Stimulated activated CD4-positive, alpha-beta T cell treated with anti-CD3 and anti-CD28 coated beads, Interleukin-4, amount 100 ng/mL, for 1 hour (primary cell): ENCODE measurements around the gene C13orf46.
"Not testable (repeated sequence)": the region's sequence is repeated elsewhere in the genome, so short reads cannot be mapped to it uniquely, and the experiment has no call there.

Experiments
- DNase-seq: peaks from one replicate; pipeline ENCODE4 v3.0.0-alpha.2; 2020

C13orf46 gene

GRCh38 chr13:113973218-113974164, at the start of gene C13orf46:
Gene C13orf46, minus strand, starts transcription at chr13:113974076. Its CDS starts 79 bp downstream, at chr13:113973997.
- DNase-seq = no peak

DNA sequence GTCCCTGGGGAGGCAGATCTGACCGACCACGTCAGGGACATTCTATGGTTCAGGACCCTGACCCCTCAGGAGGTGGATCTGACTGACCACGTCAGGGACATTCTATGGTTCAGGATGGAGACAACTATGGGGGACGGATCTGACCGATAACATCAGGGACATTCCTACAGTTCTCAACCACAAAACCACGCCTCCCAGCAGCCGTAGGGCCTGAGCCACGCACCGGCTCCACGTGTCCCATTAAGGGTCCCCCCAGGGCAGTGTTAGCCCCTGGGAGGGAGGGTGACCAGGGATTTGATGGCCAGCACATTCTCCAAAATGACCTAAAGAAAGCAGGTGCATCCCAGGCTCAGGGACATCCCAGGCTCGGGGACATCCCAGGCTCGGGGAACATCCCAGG, 49.0 kb upstream of the C13orf46 start:
- DNase-seq = no peak

DNA sequence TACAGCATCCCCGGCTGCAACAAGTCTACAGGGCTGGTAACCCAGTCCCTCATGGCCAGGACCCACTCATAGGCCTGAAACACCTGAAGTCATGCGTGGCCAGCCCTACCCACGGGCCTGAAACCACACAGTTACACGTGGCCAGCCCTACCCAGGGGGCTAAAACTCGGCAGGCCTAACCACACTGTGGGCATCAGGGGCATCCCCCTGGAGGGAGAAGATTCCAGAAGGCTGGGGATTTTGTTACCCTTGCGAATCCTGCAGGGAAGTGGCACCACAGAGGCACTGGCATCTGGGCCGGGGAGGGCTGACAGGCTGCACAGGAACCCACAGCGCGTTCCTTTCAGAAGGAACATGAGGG, 48.4 kb upstream of the C13orf46 start:
- no peak for DNase-seq

DNA sequence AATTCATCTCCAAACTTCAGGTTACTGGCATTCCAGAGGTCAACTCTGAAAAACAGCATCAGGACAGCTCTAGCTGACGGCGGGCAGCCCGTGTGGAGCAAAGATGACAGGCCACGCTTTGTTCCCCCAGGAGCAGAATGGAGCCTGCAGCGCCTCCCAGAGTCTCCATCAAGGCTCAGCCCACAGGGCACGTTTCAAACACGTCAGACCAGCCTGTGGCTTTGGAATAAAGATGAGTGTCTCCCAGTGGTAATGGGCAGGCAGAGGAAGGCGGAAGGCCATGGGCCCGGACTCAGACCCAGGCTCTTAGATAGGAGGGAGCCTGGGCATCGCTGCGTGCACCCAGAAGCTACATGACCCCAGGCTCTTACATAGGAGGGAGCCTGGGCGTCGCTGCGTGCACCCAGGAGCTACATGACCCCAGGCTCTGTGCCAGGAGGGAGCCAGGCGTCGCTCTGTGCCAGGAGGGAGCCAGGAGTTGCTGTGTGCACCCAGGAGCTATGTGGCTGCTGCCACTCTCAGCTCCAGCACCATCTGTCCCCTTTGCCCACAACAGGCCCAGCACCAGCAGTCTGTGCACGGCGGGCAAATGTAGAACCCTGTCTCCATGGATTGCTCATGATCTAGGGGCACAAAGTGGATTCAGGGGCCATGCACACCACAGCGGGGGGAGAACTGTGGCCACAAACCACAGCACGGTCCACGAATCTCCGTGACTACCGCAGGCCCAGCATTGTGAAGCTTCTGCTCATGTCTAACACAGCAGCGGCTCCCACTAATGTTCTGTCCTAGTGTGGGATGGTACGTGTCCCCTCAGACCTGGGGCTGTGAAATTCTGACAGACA, 47.8 kb upstream of the C13orf46 start:
- no peak for DNase-seq

GRCh38 chr13:114020750-114021463, 47.0 kb upstream of the C13orf46 start:
- DNase-seq = no peak

DNA sequence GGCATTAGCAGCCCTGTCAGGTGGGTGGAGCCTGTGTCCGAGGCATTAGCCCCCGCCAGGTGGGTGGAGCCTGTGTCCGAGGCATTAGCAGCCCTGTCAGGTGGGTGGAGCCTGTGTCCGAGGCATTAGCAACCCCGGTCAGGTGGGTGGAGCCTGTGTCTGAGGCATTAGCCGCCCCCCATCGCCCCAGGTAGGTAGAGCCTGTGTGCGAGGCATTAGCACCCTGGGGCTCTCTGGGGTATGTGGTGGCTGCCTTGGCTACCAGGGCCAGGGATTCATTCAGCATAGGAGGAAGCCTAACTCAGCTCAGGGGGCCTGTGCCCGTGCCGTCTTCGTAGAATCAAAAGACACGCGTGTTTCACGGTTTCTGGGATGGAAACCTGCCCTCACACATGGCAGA, 46.3 kb upstream of the C13orf46 start:
- DNase-seq = not testable (repeated sequence)

- peak; percentile 57 for DNase-seq
Observed at GRCh38 chr13:114019367-114019766, 45.5 kb upstream of the C13orf46 start.

DNA sequence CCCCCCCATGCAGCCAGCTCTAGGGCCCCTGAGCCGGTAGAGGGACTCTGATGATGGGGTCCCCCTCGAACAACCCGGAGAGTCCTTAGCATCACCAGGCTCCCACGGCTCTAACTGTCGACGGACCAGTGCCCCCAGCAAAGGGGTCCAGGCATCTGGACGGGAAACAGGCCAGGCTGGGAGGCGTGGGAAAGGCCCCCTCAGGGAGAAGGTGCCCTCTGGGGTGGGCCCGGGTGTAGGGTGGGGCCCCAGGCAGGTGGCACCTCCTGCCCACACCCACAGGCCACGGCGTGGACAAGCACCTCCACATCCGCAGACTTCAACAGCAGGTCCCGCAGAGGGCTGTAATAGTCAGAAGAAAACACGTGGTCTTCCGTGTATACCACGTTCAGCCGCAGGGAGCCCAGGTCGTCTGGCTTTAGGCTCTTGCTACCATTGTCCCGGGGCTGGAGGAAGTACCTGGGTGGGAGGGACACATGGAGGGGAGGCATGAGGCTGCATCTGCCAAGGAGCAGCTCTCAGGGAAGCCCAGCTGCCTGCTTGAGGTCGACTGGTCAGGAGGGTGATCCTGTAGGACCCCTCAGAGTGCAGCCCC, 44.7 kb upstream of the C13orf46 start:
- DNase-seq = no peak

DNA sequence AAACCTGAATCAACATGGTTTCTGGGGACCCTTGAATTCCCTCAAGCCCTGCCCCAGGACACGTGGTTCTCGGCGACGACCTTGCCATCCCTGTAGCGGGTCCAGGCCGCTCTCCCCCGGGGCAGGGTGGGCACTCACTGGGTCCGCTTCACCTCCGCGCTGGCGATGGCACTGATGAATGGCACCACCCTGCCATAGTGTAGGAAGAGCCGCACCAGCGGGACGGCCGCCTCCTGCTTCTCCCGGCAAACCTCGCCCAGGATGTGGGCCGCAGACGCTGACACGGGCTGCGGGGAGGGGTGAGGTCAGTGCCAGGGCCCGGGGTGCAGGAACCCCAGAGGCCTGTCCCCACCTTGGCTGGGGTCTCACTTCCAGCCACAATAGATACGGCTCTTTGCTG, 44.1 kb upstream of the C13orf46 start:
- DNase-seq = no peak

DNA sequence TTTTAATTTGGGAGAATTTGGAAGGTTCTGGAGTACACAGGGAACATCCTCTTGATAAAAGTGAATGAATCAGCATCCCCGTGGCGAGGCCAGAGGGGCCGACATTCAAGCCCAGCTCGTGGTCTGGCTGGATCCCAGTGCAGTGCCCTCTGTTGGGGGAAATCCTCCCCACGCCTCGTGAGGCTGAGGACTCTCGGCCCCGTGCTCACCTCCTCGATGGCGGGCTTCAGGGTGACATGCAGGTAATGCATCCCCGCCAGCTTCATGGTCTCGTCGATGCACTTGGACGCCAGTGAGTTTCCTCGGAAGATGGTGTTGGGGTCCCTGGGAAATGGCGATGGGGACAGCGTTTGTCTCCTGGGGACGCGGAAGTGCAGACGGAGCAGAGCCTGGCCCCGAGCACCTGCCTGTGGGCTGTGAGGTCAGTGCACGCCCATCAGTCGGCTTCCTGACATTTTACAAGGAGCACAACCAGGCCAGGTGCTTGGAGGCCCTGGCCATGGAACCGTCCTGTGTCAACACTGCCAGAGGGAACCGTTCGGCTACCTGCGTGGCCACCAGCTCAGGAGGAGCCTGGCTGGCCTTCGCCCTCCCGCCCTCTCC, 43.3 kb upstream of the C13orf46 start:
- no peak for DNase-seq

GRCh38 chr13:114016321-114017027, 42.6 kb upstream of the C13orf46 start:
- DNase-seq = no peak

- no peak for DNase-seq
Observed at GRCh38 chr13:114015969-114016295, 42.1 kb upstream of the C13orf46 start.

GRCh38 chr13:114015111-114015968, 41.5 kb upstream of the C13orf46 start:
- DNase-seq = no peak

GRCh38 chr13:114013952-114014629, 40.2 kb upstream of the C13orf46 start:
- DNase-seq = no peak

DNA sequence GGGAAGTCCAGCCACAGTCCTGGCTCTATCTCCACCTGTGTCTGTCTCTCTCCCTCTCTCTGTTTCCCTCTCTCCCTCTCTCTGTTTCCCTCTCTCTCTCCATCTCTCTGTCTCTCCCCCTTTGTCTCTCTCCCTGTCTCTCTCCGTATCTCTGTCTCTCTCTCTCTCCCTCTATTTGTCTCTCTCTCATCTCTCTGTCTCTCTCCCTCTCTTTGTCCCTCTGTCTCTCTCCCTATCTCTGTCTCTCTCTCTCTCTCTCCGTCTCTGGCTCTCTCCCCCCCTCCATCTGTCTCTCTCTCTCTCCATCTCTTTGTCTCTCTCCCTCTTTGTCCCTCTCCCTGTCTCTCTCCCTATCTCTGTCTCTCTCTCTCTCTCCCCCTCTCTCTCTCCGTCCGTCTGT, 39.5 kb upstream of the C13orf46 start:
- DNase-seq = no peak

DNA sequence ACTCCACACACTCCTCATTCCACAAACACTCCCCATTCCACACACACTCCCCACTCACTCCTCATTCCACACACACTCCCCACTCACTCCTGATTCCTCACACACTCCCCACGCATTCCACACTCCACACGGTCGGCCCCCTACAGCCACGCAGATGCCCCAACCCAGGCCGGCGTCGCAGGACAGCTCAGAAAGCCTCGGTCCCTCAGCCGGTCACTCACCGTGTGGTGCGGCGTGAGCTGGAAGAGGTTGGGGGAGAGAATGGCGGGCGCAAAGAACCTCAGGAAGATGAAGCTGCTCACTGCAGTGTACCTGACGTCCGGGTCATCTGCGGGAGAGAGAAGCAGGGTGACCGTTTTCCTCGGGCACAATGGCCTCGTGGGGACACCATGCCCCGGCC, 39.0 kb upstream of the C13orf46 start:
- DNase-seq = no peak

- no peak for DNase-seq
Observed at GRCh38 chr13:114012141-114012540, 38.3 kb upstream of the C13orf46 start.

DNA sequence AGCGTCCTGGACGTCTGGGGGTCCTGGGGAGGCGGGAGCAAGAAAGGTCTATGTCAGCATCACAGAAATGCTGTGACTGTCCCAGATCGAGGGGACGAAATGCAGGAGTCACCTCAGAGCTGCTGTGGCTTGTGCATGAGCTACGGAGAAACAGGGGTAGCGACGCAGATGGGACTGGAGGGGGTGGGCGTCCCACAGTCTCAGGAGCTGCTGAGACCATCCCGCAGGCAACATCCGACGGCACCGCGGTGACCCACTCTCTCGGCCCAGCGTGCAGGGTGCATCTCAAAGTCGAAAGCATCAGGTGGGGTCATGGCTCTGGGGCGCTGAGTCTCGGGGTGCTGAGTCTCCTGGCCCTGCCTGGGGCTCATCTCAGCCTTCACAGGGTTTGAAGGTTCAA, 37.4 kb upstream of the C13orf46 start:
- DNase-seq = no peak

DNA sequence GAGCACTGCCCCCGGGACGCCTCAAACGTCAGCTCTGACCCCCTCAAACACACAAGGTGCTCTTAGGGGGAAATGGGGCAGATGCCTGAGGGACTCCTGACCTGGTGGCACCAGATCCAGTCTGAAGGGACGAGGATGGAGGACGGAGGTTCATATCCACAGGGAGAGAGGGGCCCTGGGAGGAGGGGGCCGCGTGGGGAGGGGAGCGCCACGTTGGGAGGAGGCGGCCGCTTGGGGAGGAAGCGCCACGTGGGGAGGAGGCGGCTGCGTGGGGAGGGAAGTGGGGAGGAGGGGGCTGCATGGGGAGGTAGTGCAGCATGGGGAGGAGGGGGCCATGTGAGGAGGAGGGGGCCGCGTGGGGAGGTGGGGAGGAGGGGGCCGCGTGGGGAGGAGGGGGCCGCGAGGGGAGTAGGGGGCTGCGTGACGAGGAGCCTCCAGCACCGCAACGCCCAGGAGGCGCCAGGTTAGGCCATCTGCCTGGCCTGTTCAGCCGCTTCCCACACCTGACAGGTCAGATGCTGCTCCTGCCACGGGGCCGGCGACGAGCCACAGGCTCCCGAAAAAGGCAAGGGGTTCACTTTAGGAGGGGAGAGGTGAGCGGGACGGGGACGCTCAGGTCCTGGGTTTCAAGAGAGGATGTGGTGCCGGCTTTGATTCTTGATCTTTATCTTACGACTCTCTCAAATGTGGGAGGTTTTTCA, 36.7 kb upstream of the C13orf46 start:
- DNase-seq = no peak
